D341Med (cell line): Measurements from ENCODE around the gene S1PR4.
A peak's percentile ranks its signal among the peaks of the same experiment; 100 is the strongest.

ENCODE experiments used
- DNase-seq: peaks from one replicate; pipeline ENCODE4 v3.0.0; 2012; ENCODE audit warnings: low spot score

The S1PR4 gene, protein sequence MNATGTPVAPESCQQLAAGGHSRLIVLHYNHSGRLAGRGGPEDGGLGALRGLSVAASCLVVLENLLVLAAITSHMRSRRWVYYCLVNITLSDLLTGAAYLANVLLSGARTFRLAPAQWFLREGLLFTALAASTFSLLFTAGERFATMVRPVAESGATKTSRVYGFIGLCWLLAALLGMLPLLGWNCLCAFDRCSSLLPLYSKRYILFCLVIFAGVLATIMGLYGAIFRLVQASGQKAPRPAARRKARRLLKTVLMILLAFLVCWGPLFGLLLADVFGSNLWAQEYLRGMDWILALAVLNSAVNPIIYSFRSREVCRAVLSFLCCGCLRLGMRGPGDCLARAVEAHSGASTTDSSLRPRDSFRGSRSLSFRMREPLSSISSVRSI

DNA sequence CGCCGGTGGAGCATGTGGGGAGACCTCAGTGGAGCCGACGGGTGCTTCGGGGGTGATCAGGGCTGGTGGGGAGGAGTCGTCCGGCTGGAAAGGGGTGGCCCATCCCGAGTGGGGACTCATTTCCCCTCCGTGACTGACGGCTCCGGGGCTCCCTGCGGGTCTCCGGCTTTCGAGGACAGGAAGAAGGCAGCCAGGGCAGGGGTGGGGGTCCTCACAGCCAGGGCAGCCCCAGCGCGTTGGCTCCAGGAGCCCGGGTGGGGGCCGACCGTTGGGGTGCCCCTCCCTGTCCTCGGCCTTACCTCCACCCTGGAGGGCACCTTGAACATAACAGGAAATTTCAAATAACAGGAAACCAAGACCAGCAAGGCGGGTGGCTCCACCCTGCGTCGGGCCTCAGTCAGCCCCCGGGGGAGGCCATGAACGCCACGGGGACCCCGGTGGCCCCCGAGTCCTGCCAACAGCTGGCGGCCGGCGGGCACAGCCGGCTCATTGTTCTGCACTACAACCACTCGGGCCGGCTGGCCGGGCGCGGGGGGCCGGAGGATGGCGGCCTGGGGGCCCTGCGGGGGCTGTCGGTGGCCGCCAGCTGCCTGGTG is at the start of gene S1PR4:
TSS of gene S1PR4 (plus strand) at position 393 of the 596 bp plus-strand sequence. CDS start at position 417, 24 bp downstream.
- no peak for DNase-seq

DNA sequence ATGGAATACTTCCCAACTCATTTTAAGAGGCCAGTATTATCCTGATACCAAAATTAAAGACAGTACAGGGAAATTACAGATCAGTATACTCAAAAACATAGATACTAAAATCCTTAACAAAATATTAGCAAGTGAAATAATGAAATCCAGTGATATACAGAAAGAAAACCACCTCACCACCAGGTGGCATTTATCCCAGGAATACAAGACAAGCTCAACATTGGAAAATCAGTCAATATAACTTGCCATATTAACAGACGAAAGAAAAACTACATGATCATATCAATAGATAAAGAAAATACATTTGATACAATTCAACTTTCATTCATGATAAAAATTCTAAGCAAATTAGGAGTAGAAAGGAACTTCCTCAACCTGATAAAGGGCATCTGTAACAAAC is 49.5 kb upstream of the S1PR4 start:
- DNase-seq, result no peak

DNA sequence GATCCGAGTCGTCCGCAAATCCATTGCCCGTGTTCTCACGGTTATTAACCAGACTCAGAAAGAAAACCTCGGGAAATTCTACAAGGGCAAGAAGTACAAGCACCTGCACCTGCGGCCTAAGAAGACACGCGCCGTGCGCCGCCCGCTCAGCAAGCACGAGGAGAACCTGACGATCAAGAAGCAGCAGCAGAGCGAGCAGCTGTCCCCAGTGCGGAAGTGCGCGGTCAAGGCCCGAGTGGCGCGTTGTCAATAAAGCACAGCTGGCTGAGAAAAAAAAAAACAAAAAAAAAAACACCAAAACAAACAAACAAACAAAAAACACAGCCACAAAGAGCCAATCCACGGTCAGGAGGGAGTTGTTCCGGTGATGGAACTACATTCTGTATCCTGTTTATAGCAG is 47.4 kb upstream of the S1PR4 start:
- no peak for DNase-seq

DNA sequence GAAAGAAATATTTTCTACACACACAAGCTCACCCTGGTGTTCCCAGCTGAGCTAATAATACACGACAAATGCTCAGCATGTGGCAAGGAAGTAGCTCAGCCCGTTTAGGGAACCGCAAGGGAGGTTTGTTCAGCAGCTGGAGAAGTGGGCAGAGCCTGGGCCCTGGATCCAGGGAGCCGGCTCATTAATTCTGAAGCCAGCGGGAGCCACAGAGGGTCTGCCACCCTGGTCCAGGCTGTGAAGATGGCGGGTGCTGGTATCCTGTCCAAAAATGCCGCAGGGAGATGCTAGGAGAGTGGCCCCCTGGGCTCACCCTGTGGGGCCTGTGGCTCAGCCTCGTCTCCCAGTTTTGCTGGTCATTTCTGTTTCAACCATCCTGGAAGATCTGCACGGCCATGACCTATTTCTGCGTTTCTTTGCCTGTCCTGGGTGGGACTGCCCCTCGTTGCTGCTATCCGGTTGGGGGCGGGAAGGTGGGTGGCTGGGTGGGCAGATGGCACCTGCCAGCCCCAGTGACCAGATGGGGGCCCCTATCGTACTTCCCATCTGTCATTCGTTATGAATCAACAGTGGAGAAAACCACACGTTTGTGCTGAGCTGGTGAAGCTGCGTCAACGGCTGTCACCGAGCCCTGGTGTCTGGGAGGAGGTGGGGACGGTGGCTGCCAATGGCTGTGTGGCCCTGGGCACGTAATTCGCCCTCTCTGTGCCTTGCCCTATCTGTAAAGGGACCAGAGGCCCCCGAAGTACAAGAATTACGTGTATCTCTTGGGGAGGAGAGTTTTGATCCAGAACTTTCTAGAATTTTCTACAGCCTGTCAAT is 45.4 kb upstream of the S1PR4 start:
- no peak for DNase-seq

DNA sequence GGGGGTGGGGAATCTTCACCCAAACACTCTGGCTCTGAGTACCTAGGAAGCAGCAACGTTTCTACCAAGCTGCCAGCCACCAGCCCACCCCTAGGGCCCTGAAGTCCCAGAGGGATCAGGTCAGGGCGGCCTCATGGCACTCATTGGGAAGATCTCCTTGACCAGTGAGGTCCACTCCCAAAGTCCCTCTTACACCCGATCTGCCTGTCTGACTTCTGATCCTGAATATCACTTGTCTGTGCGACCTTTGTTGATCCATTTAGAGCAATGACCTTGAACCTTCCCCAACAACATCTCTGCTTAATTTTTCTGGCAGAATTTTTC is 44.8 kb upstream of the S1PR4 start:
- DNase-seq, result no peak

DNA sequence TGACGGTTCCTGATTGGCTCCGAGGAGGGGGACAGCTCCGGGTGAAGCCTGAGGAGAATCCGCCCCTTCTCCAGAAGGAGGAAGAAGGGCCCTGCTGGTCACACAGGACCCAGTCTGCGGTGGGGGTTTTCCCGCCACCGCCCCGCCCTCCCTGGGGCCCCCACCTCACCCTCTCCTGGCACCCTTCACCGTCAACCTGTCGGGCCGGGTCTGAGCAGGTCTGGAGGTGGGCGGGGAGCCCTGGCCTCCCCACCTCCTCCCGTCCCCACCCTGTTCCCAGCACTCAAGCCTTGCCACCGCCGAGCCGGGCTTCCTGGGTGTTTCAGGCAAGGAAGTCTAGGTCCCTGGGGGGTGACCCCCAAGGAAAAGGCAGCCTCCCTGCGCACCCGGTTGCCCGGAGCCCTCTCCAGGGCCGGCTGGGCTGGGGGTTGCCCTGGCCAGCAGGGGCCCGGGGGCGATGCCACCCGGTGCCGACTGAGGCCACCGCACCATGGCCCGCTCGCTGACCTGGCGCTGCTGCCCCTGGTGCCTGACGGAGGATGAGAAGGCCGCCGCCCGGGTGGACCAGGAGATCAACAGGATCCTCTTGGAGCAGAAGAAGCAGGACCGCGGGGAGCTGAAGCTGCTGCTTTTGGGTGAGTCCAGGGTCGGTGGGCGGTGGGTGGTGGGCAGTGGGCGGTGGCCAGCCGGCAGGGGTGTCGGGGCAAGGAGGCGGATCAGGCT is 42.4 kb upstream of the S1PR4 start, which contains the start of gene GNA15:
TSS of gene GNA15 (plus strand) at position 73 of the 723 bp plus-strand sequence. CDS start at position 491, 418 bp downstream.
- DNase-seq, result no peak

DNA sequence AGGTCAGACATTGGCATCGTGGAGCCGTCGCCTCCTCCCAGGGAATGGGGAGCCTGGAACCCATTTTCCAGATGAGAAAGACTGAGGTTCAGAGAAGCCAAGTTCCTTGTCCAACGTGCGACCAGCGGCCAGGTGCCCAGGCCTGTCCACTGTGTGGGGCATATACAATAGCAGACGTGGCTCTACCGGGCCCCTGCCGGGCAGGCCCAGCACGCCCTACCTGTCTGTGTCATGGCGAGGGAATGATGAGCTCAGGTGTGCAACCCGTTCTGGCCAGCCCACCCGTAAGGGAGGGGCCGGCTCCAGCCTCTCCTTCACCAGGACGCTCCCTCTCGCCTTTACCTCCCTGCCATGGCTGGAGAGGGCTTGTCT is 41.9 kb upstream of the S1PR4 start:
- no peak for DNase-seq

DNA sequence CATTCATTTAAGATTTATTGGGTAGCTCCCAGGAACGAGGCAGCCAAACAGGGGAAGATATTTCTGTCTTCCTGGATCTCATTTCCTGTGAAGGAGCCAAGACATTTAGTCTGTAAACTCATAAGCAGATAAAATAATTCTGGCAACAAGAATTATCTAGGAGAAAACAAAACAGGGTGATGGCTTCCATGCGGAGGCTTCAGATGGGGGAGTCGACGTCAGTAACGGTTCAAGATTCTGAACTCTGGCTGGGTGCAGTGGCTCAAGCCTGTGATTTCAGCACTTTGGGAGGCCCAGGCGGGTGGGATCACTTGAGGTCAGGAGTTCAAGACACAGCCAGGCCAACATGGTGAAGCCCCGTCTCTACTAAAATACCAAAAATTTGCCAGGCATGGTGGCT is 41.5 kb upstream of the S1PR4 start:
- no peak for DNase-seq

DNA sequence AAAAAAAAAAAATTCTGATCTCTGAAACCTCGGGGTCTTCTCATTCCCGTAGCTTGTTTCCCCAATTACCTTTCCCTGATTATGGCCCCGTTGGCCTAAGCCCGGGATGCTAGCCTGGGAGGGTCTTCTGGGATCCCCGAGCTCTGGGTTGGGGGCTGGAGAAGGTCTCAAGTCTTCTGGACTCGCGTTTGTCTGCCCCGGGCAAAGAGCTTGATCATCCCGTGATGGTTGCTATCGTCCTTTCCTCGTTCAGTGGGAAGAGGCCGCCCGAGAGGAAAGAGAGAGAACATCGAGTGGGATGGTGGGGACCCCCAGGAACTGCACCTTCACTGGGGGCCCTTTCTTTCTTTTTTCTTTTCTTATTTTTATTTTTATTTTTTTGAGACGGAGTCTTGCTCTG is 40.3 kb upstream of the S1PR4 start:
- no peak for DNase-seq

DNA sequence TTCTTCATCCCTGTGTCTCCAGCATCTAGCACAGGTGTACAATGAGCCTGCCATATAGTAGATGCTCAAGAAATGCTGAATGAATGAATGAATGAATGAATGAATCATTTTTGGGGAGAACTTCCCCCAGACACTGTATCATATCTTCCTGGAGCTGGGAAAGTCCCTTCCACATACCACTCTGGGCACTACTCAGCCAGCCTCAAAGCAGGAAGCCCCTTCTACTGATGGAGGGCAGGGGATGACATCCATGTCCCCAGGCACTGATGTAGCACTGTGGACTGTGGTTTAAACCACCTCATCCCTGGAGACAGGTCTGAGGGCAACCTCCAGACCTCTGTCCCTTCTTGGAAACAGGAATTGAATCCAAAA is 37.9 kb upstream of the S1PR4 start:
- no peak for DNase-seq

DNA sequence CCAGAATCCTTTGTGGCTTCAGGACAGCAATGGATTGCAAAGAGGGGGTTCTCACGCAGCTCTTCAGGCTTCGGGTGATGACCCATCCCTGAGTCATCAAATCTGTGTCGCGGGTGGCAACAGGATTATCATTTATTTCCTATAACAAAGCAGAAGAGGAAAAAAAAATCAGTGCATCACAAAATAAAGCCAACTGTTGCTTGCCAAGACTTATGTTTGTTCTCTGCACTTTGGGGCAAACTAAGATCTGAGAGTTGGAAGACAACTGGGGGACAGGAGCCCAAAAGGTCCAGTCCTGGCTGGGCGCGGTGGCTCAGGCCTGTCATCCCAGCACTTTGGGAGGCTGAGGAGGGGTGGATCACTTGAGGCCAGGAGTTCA is 36.3 kb upstream of the S1PR4 start:
- DNase-seq, result no peak

DNA sequence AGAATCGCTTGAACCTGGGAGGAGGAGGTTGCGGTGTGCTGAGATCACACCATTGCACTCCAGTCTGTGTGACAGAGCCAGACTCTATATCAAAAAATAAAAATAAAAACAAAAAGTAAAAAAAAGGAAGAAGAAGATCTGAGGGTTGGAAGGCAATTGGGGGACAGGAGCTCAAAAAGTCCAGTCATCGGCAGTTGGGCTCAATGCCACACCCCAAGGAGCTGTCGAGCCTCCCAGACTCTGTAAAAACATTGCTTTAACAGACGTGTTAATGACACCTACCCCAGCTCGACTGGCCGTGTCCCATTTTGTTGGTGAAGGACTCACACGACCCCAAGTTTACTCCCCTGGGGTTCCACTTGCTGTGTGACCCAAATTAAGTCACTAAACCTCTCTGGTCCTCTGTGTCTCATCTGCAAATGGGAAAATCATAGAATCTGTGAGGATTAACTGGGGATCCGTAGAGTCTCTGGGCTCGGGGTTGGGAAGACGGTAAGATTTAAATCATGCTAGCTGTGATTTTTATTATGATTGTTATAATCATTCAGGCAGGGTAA is 35.7 kb upstream of the S1PR4 start:
- DNase-seq, result no peak

DNA sequence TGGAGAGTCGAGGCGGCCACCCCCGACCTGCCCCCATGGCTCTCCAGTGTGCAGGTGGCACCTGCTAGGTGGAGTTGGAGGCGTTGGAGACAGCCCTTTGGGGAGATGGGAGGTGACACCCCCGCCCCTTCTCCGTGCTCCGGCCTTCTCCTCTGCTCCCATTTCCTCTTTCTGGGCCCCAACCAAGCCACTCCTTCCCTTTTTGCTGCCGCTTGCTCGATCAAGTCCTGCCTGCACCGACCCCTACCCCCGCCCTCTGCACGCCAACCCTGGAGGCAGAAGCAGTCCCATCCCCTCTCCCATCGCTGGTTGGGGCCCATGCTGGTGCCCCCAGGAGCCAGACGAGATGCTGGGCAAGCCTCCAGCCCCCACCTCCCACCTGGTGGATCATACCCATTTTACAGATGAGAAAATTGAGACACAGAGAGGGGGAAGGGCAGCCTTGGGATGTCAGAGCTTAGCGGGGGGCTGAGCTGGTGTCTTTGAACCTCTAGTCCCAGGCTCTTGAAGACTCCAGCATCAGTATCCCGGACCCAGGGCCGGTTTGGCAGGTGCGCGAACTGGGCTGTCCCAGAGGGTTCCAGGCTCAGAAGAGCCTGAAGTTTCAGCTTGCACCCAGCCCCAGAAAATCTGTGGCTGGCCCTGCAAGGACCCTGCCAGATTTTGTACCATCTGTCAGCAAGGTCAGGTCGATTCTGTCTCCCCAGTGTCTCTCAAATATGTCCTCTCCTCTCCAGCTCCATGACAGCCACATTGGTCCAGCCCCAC is 32.5 kb upstream of the S1PR4 start:
- no peak for DNase-seq

DNA sequence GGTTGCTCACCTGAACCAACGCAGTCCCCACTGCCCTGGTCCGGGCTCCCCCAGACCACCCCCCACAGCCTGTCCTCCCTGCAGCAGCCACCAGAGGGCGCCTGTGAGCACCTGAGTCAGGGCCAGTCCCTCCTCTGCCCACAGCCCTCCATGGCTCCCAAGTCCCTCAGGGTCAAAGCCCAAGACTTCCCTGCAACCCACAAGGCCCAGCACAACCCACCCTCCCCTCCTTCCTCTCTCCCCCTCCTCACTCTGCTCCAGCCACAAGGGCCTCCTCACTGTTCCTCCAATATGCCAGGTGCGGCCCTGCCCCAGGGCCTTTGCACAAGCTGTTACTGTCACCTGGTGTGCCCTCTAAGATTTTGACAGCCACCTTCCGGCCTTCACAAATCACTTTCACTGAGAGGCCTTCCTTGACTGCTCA is 31.9 kb upstream of the S1PR4 start:
- peak; percentile 67 for DNase-seq

DNA sequence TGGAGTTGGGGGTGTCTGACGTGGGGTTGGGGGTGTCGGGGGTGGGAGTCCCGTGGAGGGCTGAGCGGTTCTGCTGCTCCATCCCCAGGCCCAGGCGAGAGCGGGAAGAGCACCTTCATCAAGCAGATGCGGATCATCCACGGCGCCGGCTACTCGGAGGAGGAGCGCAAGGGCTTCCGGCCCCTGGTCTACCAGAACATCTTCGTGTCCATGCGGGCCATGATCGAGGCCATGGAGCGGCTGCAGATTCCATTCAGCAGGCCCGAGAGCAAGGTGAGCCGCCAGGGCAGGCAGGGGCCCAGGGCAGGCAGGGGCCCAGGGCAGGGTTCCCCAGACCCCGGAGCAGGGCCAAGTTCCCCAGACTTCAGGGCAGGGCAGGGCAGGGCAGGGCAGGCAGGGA is 30.1 kb upstream of the S1PR4 start:
- no peak for DNase-seq

DNA sequence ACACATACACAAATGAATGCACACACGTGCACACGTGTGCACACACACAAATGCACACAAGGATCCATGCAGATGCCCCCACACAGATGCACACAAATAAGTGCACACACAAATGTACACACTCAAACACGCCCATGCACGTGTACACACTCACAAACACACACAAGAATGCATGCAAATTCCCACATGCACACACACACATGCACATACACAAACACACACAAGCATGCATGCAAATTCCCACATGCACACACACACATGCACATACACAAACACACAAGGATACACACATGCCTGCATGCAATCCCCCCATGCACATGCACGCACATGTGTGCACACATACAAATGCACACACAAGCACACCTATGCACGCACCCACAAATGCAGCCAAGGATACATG is 29.5 kb upstream of the S1PR4 start:
- DNase-seq, result no peak

DNA sequence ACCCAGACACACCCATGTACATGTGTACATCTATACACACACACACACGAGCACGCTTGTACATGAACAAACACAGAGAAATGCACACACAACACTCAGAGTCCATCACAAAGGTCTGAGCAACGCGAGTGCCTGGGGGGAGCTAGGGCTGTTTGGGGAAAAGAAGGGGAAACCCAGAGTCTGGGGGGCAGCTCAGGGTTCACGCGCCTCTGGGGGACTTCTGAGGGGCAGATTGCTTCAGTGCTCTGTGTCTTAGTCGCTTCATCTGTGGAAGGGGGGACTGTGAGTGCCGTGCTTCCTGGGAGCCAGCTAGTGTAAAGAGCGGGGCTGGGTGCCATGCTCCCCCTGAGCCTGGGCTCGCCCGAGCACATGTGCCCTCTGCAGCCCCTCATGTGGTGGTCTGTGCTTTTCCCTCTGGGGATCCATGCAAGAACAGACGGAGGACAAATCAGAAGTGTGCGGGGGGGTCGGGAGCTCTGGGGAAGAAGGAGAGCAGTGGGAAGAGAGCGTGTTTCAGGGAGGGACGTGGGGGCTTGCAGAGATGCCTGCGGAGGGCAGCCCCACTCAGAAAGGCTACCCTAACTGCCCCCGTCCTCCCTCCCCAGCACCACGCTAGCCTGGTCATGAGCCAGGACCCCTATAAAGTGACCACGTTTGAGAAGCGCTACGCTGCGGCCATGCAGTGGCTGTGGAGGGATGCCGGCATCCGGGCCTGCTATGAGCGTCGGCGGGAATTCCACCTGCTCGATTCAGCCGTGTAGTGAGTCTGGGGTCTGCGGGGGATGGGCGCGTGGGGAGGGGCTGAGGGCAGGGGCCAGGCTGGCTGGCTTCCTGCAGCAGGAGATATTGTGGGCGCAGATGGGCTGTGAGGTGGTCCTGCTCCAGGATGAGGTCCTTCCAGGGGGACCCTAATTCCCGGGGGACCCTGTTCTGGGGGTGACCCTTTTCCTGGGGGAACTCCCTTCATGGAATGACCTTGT is 28.8 kb upstream of the S1PR4 start:
- DNase-seq, result no peak

DNA sequence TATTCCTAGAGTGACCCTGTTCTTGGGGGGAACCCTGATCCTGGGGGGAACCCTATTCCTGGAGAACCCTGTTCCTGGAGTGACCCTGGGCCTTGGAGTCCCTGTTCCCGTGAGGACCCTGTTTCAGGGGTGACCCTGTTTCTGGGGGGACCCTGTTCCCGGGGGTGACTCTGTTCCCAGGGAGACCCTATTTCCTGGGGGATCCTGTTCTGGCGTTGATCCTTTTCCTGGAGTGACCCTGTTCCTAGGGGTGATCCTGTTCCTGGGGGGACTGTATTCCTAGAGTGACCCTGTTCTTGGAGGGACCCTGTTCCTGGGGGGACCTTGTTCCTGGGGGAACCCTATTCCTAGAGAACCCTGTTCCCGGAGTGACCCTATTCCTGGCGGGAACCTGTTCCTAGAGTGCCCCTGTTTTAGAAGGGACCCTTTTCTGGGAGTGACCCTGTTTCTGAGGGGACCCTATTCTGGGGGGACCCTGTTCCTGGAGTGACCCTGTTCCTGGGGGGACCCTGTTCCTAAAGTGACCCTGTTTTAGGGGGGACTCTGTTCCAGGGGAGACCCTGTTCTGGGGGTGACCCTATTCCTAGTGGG is 27.7 kb upstream of the S1PR4 start:
- DNase-seq, result no peak

DNA sequence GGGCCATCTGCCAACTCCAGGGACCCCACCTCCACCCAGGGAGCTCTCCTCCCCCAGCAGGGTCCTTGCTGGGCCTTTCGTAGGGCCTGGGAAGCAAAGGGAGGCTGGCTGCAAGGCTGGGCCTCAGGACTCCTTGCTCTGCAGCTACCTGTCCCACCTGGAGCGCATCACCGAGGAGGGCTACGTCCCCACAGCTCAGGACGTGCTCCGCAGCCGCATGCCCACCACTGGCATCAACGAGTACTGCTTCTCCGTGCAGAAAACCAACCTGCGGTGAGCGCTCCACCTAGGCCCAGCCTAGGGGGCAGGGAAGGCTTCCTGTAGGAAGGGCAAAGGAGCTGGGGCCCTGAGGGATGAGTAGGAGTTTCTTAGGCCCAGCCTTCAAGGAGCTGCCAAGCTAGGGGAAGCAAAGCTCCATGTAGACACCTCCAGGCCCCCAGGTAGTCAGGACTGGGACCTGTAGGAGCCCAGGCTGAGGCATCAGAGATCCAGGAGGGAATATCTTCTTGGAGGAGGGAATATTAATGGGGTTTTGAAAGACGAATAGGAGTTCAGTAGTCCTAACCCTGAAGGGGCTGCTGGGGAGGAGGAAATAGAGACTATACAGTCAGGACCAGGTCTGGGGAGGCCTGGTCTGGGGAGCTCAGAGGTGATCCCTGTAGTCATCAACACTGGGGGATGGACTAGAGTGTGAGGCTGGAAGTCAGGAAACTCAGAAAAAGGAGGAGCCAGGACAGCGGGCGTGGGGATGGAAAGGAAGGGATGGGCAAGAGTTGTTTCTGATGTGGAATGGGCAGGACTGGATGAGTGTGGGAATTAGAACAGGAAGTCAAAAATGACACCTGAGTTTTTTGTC is 26.8 kb upstream of the S1PR4 start:
- no peak for DNase-seq
